ENCODE measurements around the gene PIGT.
A peak's percentile ranks its signal among the peaks of the same experiment; 100 is the strongest.

PIGT gene

GRCh38 chr20:45429618-45430017 lies 13.7 kb downstream of the PIGT start:
- DNase-seq, result no peak

- DNase-seq, result peak in 1 of 5 experiments; percentile 62
Observed at GRCh38 chr20:45432294-45432693, 16.4 kb downstream of the PIGT start.

GRCh38 chr20:45433316-45433715 lies 17.4 kb downstream of the PIGT start:
- no peak for DNase-seq

GRCh38 chr20:45433976-45434375 lies 18.0 kb downstream of the PIGT start:
- DNase-seq, result no peak

GRCh38 chr20:45436732-45437485 lies 21.0 kb downstream of the PIGT start:
- peak; percentile 75 to 80 (median 78) for DNase-seq

- DNase-seq, result no peak
Observed at GRCh38 chr20:45440424-45440823, 24.5 kb downstream of the PIGT start.

GRCh38 chr20:45440891-45441685 lies 25.1 kb downstream of the PIGT start:
- DNase-seq, result no peak

GRCh38 chr20:45441746-45442145 lies 25.8 kb downstream of the PIGT start:
- DNase-seq, result no peak

GRCh38 chr20:45444050-45444449 lies 28.1 kb downstream of the PIGT start:
- peak in 3 of 5 experiments; percentile 29 to 82 (median 57) for DNase-seq

GRCh38 chr20:45445805-45446562 lies 30.0 kb downstream of the PIGT start:
- peak in 2 of 5 experiments; percentile 27 to 29 for DNase-seq

- DNase-seq, result peak in 1 of 5 experiments; percentile 10
Observed at GRCh38 chr20:45448270-45448669, 32.3 kb downstream of the PIGT start.

GRCh38 chr20:45449528-45449927 lies 33.6 kb downstream of the PIGT start:
- DNase-seq, result no peak

- DNase-seq, result peak in 2 of 5 experiments; percentile 19 to 62
Observed at GRCh38 chr20:45450097-45450818, 34.3 kb downstream of the PIGT start.

GRCh38 chr20:45452238-45452637 lies 36.3 kb downstream of the PIGT start:
- no peak for DNase-seq

- no peak for DNase-seq
Observed at GRCh38 chr20:45452772-45453691, 37.1 kb downstream of the PIGT start.

GRCh38 chr20:45456632-45457031 lies 40.7 kb downstream of the PIGT start:
- peak in 1 of 5 experiments; percentile 49 for DNase-seq

GRCh38 chr20:45459606-45460005 lies 43.7 kb downstream of the PIGT start:
- DNase-seq, result no peak

GRCh38 chr20:45461225-45461624 lies 45.3 kb downstream of the PIGT start:
- no peak for DNase-seq

GRCh38 chr20:45462711-45463509 lies 47.0 kb downstream of the PIGT start:
- no peak for DNase-seq

- no peak for DNase-seq
Observed at GRCh38 chr20:45463709-45464108, 47.8 kb downstream of the PIGT start.

Data from T-helper 2 cell (primary cell).